MM.1S (cell line): ENCODE data around the gene PLCH1.

Source experiments
- CTCF ChIP-seq: fragments of 300-600 bp; sonication (generic); IDR thresholded peaks from 2 replicates; pipeline ENCODE4 v1.5.1; 2016; ENCODE audit warnings: antibody characterized with exemption, low read length, mixed read lengths
- EZH2 ChIP-seq: fragments of 300-600 bp; sonication (generic); optimal IDR thresholded peaks from 2 replicates; pipeline ENCODE3; 2017; ENCODE audit warnings: low read depth, mild to moderate bottlenecking, antibody characterized with exemption, low read length, mixed read lengths
- EZH2phosphoT487 ChIP-seq: fragments of 300-600 bp; sonication (generic); IDR thresholded peaks from 2 replicates; pipeline ENCODE4 v1.6.1; 2018; ENCODE audit warnings: antibody characterized with exemption, low read length

- no peak for TF ChIP-seq EZH2phosphoT487
- TF ChIP-seq CTCF: no peak
- no peak for TF ChIP-seq EZH2
Observed at GRCh38 chr3:155656466-155656865, 88.4 kb downstream of the PLCH1 start.
